G401.6 (cell line): Measurements from ENCODE around the gene TLX1.

Experiments
- FAIRE-seq: peaks from 2 replicates; lab custom pipeline; 2012; peaks lifted over from hg19 to GRCh38; lab: Jason Lieb, UNC

Gene TLX1

GRCh38 chr10:101130984-101131961 lies at the start of gene TLX1:
Gene TLX1, plus strand, starts transcription at chr10:101131300. Its CDS starts 242 bp downstream, at chr10:101131542.
- FAIRE-seq = no peak

- no peak for FAIRE-seq
These were observed 45.3 kb upstream of the TLX1 start for GRCh38 chr10:101085846-101086245.

- no peak for FAIRE-seq
These were observed 43.7 kb upstream of the TLX1 start for GRCh38 chr10:101087376-101087775.

DNA sequence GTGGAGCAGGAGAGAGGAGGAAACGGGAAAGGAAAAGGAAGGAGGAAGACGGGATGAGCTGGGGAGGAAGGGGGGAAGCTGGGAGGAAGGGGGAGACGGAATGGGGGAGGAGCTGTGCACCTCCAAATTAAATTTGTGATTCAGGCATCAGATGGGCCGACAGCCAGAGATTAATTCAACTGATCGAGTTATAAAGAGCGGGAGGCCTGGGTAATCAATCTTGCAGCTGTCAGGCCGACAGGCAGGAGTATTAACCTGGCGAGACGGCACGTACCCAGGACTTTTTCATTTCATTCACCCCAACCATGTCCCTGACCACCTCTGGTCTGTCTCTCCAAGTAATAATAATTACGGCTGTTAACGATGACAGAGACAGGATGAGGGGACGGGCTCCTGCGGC lies 43.1 kb upstream of the TLX1 start:
- no peak for FAIRE-seq

- no peak for FAIRE-seq
These were observed 41.4 kb upstream of the TLX1 start for GRCh38 chr10:101089520-101090299.

DNA sequence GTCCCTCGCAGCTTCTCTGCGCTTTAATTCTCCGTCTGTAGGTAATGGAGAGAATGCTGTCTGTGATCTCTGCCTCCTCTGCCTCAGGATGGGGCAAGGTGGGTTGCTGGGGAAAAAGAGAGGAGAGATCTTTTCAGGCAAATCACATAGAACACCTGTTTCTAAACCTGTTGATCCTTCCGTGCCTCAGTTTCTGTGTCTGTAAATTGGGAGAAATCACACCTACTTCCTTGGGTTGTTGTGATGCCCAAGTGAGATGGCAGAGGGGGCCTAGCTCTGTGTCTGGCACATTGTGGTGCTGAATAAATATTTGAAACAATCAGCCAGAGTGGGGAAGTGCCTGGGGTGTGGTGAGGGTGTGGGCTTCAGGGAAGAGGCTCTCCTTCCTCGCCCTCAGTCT lies 40.5 kb upstream of the TLX1 start:
- FAIRE-seq = no peak

GRCh38 chr10:101091546-101092290 lies 39.4 kb upstream of the TLX1 start:
- FAIRE-seq = no peak

DNA sequence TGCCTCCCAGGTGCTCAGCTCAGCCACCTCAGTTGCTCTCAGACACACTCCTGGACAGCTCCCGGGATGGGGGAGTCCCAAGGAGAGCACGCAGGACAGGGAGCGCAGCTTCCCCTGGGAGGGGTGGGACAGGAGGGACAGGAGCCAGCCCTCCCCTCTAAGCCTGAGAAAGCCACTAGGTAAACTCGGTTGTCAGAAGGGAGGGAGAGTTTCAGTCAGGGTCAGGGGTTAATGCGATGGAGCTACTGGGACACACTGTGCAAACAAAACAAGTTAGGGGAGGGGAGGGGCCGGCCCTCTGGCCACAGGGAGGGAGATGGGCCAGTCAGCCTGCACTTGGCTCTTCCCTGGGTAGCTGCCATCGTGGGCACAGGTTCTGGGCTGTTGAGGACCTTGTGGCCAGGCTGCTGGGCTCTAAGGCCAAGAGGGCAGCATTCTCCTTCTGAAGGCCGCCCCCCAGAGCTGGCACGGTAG lies 38.2 kb upstream of the TLX1 start:
- FAIRE-seq = no peak

- FAIRE-seq = no peak
These were observed 36.8 kb upstream of the TLX1 start for GRCh38 chr10:101094121-101094879.

GRCh38 chr10:101095004-101095403 lies 36.1 kb upstream of the TLX1 start:
- no peak for FAIRE-seq

DNA sequence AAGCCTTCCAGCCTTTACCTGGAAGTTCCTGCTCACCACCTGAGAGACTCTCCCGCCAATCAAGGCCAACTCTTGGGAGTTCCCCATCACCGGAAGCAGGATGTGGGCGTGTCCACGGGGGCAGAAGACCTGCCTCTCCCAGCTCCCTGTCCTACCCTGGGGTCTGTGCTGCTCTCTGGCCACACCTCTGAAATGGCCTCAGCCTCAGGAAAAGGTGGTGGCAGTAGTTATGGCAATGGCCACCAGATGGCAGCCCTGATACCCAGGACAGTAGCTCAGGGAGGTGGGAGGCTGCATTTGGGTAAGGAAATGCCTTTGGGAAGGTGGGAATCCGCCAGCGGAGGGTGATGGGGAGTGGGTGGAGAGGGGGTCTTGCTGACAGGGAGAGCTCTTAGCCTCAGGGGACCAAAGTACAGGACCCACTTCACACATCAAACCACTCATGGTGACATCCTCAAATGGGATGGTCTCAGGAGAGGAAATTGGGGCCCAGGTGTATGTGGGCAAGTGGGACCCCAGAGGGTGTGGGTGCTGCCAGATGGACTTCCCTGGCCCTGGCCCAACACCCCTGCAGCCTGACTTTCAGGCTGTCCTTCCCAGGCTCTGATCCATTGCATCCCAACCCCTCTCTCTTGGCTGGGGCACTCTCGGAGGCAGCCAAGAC lies 35.4 kb upstream of the TLX1 start:
- peak; percentile 93 for FAIRE-seq

- FAIRE-seq = no peak
These were observed 34.7 kb upstream of the TLX1 start for GRCh38 chr10:101096378-101096777.

GRCh38 chr10:101097881-101098280 lies 33.2 kb upstream of the TLX1 start:
- no peak for FAIRE-seq

DNA sequence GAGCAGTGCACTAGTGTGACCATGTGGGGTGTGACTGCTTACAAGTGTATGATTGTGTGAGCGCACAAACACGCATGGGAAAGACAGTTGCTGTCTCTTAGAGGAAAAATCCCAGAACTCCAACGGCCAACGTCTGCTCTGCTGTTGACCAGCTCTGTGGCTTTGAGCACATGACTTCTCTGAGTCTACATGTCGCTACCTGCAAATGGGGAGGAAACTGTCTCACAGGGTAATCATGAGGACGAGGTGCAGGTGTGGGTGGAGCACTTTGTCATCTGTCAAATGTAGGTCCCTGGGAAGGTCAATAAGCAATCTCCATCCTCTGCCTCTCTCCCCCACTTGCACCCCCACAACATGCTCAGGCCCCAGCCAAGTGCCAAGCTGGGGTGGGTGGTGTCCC lies 31.2 kb upstream of the TLX1 start:
- no peak for FAIRE-seq

DNA sequence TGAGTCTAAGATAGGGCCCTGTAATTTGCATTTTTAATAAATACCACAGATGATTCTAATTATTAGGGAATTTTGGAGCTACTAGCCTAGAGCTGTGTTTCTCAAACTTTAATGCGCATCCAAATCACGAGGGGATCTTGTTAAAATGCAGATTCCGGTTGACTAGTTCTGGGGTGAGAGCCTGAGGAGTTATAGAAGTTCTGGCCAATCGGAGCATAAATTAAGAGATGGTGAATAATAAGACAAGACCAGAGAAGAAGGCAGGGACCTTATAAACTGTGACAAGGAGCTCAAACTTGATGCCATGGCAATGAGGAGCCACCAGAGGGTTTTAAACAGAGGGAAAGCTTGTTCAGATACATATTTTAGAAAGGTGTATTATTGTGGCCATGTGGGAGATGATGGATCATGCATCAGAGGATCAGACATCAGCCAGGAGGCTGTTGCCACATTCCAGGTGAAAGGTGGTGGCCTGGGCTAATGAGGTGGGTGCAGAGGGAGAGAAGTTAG lies 29.7 kb upstream of the TLX1 start:
- no peak for FAIRE-seq

GRCh38 chr10:101103430-101103829 lies 27.7 kb upstream of the TLX1 start:
- no peak for FAIRE-seq

GRCh38 chr10:101106351-101106750 lies 24.7 kb upstream of the TLX1 start:
- FAIRE-seq = no peak

GRCh38 chr10:101107771-101108170 lies 23.3 kb upstream of the TLX1 start:
- FAIRE-seq = no peak

GRCh38 chr10:101110856-101111523 lies 20.1 kb upstream of the TLX1 start:
- no peak for FAIRE-seq

GRCh38 chr10:101111547-101111946 lies 19.6 kb upstream of the TLX1 start:
- no peak for FAIRE-seq
